ENCODE measurements around the gene GOLGA6L7.
"Not testable (repeated sequence)": the region's sequence is repeated elsewhere in the genome, so short reads cannot be mapped to it uniquely, and the experiment has no call there.

GOLGA6L7 gene

DNA sequence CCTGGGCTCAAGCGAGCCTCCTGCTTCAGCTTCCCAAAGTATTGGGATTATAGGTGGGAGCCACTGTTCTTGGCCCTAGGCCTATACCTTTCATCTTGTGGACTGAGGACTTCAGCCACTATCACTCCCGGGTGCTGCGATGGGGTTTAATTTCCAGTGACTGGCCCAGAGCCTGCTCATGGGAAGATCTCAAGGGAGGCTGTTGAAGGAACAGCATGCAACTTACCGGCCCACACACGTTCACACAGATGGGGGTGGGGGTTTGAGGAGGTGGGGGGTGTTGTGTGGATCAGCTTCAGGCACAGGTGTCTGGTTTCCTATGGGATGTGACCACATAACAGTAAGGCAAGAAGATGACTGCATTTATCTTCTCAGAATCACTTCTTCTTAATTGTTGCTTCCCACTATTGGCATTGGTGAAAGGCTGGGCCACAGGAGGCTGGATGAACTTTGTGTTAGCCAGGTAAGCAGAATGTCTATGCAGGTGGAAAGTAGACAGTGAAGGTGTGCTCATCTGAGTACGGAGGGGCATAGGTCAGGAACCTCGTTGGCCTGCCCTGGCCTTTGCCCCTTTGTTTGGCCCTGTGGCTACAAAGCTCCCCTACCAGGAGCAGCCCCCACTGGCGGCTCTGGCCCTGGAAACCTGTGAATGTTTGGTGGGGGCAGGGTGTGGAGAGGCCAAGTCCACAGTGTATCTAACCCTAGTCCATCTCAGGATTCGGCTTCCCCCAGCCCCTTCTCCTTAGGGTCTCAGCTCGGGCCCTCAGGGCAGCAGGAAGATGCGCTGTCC lies 35.9 kb upstream of the GOLGA6L7 start:
- DNase-seq (ENCODE audit: low read depth, low spot score): no peak

DNA sequence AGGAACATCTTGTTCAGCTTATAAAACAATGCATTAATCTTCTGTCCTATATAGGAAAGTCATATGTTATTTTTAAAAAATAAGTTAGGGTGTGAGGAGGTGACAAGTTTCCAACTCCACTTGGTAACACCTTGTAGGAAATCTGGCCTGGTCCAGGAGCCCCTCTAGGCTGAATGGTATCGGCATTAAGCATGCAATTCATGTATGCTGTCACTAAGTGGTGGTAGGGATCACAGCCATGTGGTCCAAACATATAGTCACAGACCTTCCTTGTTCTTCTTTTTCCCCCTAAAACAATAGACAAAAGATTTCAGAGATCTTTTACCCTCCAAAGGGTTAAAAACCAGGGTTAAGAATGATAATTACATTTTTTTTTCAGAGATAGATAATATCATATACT lies 33.2 kb upstream of the GOLGA6L7 start:
- no peak for DNase-seq (ENCODE audit: low read depth, low spot score)

DNA sequence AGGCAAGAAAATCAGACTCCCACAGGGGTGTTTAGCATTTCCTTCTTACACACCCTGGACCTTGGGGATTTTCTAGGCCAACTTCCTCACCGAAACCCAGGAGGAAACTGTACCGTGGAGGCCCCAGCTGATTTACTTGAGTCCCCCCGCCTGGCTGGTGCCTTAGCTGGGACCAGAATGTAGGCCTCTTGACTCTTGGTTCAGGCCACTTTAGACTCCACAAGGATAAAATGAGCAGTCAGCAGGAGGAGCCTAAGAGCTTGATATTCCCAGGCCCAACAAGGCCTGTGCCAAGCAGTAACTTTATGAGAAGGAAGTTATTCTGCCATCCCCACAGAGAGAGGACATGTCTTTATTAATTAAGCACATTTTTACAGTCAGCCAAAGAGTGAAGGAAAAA lies 32.7 kb upstream of the GOLGA6L7 start:
- no peak for DNase-seq (ENCODE audit: low read depth, low spot score)

DNA sequence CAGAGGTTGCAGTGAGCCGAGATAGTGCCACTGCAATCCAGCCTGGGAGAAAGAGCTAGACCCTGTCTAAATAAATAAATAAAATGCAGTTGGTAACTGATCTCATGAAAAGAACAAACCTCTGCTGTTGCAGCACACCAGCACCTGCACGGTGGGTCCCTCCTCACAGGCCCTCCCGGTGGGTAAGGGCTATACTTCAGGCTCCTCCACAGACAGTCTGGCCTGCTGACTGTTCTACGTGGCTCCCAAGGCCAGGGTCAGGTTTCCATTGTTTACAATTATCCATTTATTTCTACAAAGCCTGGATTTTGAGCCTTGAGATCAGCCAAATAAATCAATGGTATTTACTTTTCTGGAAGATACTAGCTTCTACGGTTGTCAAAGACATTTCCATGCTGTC lies 32.2 kb upstream of the GOLGA6L7 start:
- DNase-seq (ENCODE audit: low read depth, low spot score): no peak

DNA sequence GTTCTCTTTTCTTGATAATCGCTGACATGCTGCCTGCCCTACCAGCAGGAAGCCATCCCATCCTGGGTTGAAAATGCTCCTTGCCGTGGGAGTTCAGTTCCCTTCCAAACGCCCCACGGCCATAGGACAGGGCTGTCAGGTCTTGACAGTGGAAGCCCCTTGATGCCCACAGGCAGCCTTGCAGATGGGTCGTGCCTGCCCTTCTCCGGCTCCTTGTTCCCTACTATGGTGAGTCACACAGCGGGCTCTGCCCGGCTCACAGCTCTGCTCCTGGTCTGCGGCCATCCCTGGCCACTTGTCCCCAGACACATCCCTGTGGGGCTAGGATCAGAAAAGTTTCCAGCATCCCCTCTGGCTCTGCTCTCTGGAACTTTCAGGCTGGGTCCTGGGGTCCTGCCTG lies 31.1 kb upstream of the GOLGA6L7 start:
- no peak for DNase-seq (ENCODE audit: low read depth, low spot score)

DNA sequence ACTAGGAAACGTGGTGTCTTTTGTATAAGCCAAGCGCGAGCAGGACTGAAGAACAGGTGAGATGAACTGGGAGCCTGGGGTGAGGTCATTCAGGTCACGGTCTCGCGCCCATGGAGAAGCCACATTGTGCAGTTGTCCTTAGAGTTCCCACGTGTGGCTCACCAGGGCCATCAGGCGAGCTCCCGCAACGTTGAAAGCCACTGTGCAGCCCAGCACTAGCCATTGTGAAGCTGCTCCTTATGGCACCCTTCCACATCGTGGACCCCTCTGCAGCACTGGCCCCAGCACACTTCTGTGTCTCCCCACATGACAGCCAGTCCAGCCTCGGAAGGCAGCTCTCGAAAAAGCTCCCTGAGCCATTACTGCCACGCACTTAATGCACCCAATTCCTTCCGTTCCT lies 29.8 kb upstream of the GOLGA6L7 start:
- DNase-seq (ENCODE audit: low read depth, low spot score): no peak

DNA sequence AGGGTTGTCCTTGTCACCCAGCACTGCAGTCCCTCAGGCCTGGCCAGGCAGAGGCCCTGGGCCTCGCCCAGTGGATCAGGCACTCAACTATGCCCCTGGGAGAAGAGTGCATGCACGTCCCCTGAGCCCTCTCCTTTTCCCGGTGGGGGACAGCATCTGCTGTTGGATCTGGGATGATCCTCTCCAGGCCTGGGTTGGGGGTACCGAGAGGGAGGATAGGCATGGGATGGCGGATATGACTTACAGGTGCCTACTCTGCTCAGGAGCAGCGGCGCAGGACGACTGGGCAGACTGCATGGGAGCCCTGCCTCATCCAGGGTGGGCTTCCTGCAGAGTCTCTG lies 28.4 kb upstream of the GOLGA6L7 start:
- DNase-seq (ENCODE audit: low read depth, low spot score): no peak

DNA sequence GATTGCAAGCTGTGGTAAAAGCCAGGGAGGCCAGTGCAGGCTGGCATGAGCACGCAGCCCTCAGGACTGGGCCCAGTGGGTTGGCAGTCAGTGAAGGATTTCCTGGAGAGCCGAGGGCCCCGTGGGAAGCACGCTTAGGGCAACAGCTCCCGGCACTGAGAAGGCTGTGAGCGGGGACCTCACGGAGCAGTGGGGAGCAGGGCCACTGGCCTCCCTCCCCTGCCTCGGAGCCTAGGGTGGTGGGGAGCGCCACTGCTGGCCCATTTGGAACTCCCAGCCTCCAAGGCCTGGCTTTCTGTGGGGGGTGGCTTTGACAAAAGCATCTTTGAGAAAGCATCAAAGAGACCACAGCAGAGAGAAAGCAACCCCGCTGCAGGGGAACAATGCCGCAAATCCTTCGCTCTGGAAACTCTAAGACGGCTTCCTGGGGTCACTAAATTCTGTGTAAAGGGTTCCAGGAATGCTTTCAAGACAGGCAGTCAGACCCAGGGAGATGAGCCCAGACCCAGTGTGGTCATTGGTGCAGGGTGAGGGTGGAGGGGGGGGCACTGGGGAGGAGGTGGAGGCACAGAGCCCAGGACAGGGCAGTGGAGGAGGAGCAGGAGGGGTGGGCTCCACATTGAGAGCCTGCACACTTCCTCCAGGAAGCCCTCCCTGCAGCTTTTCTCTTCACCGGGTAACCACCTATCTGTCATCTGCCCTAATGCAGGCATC lies 27.8 kb upstream of the GOLGA6L7 start:
- no peak for DNase-seq (ENCODE audit: low read depth, low spot score)

DNA sequence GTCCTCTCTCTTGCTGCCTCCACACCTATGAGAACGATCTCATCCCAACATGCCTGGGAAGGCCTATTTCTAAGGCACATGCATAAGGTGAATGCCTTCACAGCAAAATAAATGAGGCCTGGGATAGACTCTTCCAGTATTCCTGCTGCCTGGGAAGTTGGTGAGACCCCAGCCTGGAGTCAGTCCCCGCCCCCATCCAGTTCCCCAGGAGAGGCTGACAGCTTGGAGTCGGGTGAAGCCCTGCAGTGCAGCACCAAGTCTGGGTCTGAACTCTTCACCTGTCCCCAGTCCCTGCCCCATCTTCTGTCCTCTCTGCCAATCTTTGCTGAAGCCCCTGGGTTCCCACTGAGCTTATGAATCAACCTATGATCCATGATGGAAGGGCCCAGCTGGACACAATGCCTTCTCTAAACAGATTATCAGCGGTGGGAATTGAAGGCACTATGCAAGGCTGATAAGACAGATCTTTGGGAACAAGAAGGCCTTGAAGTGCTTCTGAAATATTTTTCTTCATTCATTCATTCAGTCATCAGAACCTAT lies 27.1 kb upstream of the GOLGA6L7 start:
- no peak for DNase-seq (ENCODE audit: low read depth, low spot score)

DNA sequence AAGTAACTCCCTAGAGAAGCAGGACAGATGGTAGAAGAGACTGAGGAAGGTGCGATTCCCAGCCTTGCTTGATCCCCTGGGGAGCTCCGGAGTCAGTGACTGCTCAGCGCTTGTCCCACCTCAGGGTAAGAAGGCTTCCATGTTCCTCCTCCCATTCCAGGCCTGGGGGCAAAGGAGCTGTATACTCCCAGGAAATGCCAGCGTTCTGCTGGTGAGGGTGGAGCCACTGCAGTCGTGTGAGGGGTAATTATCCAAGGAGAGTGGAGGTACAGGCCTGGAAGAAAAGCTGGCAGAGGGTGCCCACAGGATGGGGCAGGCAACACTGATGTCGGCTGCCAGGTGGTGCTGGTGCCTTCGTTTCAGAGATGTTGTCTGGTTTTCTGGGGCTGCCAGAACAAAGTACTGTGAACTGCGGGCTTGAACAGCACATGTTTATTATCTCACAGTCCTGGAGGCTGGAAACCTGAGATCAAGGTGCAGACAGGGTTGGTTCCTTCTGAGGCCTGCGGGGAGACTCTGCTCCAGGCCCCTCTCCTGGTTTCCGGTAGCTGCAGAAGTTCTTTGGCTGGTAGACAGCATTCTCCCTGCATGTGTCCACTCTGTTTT lies 25.2 kb upstream of the GOLGA6L7 start:
- no peak for DNase-seq (ENCODE audit: low read depth, low spot score)

DNA sequence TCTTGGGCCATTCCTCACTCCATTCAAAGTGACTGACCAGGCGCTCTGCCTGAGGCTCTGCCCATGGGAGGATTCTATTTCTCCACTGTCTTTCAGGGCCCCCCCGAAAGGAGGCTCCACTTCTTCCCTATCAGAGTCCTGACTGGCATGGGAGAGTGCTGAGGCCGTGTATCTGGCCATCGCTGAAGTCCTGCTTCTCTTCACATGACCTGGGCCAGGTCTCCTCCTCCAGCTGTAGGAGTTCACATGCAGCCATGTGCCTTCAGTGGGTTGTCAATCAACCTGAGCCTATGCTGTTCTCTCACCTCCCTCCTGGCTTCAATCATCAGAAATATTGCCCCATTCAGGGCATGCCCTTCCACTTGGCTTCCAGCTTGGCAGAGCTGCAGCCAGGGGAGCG lies 24.6 kb upstream of the GOLGA6L7 start:
- no peak for DNase-seq (ENCODE audit: low read depth, low spot score)

DNA sequence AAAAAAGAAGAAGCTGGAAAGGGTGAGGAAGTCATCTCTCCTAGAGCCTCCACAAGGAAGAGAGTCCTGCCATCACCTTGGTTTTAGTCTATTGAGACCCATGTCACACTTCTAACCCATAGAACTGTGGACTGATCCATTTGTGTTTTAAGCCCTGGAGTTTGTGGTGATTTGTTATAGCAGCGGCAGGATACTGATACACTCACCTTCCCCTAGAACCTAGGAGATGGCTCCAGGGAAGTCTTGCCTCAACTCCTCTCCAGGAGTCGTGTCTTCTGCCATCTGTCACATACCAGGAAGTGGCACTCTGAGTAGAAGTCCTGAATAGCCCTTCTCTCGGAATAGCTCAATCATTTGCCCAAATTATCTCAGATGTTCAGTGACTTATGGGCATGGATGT lies 22.7 kb upstream of the GOLGA6L7 start:
- no peak for DNase-seq (ENCODE audit: low read depth, low spot score)

DNA sequence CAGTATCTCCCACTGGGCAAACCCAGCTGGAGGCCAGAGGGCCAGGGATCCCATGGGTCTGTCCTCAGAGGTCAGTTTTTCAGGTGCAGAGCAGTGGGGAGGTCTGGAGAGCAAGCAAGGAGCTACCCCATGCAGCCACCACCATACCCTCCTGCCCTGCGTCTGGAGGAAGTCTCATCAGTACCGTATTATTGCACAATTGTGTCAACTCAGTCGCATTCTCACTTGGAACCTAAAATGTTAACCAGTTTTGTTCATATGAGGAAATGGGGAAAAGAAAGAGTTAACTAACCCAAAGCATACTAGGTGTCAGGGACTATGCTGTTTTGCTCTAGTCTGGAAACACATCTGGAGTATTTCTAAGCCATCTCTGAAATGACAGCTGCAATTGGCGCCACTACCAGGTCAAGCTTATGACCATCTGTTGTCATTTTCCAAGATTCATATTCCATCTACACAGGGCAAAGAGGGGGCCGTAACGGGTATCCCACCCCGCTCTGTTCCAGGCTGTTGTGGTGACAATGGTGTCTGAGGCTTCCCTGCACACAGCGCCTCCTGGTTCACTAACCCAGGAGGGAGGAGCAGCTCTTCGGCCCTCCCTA lies 20.4 kb upstream of the GOLGA6L7 start:
- no peak for DNase-seq (ENCODE audit: low read depth, low spot score)

DNA sequence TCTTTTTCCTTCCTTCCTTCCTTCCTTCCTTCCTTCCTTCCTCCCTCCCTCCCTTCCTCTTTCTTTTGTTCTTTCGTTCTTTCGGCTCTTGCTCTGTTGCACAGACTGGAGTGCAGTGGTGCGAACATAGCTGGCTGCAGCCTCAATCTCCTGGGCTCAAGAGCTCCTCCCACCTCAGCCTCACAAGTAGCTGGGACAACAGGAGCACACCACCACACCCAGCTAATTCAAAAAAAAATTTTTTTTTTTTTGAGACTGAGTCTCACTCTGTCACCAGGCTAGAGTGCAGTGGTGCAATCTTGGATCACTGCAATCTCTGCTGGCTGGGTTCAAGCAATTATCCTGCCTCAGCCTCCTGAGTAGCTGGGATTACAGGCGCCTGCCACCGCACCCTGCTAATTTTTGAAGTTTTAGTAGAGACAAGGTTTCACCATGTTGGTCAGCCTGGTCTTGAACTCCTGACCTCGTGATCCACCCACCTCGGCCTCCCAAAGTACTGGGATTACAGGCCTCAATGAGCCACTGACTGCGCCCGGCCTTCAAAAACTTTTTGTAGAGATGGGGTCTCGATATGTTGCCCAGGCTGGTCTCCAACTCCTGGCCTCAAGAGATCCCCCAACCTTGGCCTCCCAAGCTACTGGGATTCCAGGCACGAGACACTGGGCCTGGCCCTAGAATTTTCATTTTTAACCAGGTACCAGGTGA lies 13.3 kb upstream of the GOLGA6L7 start:
- DNase-seq (ENCODE audit: low read depth, low spot score): not testable (repeated sequence)

DNA sequence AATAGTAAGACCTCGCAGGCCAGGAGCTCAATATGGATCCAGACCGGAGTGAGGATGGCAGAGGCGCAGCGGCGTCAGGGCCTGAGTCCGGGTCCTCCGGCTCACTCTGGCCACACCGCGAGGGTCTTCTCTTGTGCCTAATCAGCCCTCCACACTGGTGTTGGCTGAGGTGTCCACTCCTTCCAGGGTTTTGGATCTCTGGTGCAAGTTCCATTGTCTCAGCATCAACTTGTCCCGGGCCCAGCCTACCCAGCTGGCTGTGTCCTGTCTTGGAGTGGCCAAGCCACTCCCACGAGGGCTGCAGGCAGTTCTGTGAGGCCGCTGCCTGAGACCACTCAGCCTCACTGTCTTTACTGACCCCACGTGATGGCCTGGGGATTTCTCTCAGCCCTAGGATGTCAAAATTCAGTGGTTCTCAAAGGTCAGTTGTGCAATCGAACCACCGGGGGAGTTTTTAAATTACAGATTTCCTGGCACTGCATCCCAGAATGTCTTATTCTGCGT lies 12.6 kb upstream of the GOLGA6L7 start:
- DNase-seq (ENCODE audit: low read depth, low spot score): no peak

DNA sequence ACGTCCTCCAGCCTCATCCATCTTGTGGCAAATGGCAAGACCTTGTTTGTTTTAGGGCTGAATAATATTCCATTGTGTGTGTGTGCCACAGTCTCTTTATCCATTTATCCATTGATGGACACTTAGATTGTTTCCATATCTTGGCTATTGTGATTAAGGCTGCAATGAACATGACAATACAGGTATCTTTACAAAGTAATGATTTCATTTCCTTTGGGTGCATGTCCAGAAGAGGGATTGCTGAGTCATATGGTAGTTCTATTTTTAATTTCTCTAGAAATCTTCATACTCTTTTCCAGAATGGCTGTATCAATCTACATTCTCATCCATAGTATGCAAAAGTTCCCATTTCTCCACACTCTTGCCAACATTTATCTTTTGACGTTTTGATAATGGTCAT lies 6.1 kb upstream of the GOLGA6L7 start:
- not testable (repeated sequence) for DNase-seq (ENCODE audit: low read depth, low spot score)

DNA sequence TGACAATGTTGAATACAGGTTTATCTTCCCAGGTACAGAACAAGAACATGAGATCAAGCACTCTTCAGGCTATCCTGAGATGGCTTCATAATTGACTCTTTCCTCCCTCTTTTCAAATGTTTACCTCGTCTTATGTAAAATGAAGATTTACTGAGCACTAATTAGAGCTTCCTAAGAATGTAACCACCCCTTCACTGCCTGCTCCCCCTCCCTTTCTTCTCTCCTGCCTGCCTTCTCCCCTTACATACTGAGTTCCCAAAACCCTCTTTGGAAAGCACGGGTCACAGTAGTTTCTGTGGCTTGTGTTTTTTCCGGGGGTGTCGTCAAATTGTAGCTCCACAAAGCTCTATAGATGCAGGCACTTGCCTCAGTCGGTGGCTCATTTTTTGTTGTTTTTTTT lies 5.2 kb upstream of the GOLGA6L7 start:
- not testable (repeated sequence) for DNase-seq (ENCODE audit: low read depth, low spot score)

DNA sequence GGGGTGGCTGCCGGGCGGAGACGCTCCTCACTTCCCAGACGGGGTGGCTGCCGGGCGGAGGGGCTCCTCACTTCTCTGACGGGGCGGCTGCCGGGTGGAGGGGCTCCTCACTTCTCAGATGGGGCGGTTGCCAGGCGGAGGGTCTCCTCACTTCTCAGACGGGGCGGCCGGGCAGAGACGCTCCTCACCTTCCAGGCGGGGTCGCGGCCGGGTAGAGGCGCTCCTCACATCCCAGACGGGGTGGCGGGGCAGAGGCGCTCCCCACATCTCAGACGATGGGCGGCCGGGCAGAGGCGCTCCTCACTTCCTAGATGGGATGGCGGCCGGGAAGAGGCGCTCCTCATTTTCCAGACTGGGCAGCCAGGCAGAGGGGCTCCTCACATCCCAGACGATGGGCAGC lies 1.3 kb upstream of the GOLGA6L7 start:
- DNase-seq (ENCODE audit: low read depth, low spot score): not testable (repeated sequence)

DNA sequence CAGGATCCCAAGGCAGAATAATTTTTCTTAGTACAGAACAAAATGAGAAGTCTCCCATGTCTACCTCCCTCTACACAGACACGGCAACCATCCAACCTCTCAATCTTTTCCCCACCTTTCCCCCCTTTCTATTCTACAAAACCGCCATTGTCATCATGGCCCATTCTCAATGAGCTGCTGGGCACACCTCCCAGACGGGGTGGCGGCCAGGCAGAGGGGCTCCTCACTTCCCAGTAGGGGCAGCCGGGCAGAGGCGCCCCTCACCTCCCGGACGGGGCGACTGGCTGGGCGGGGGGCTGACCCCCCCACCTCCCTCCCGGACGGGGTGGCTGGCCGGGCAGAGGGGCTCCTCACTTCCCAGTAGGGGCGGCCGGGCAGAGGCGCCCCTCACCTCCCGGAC lies 827 bp upstream of the GOLGA6L7 start:
- not testable (repeated sequence) for DNase-seq (ENCODE audit: low read depth, low spot score)

DNA sequence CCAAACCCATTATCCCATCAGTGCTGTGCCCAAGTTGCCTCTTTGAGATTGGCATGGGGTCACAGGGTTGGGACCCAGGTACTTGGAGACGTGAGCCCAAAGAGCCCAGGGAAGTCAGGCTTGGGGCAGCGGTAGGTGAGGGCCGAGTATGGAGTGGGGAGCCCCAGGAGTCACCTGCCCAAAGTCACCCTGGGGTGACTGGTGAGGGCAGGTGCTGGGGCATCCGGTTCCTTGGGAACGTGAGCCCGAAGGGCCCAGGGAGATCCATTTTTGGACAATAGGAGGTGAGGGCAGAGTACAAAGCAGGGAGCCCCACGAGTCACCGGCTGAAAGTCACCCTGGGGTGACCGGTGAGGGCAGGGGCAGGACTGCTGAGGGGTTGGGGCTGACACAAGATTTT lies 485 bp downstream of the GOLGA6L7 start:
- not testable (repeated sequence) for DNase-seq (ENCODE audit: low read depth, low spot score)

DNA sequence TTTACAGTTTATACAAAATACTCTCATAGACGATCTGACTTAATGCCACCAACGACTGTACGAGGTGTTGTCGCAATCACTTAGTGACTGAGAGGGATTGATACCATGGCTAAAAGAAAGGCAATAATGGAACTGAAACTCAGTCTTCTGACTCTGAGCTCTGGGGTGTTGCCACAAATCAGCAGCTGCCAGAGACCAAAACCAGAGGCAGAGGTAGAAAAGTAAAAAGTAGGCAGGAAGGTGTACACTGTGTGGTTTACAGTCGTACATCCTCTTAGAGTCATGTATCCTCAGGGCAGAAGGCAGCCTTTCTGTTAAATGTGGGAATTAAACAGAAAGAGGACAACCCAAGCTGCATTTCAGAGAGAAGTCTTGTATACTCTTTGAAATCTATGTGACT lies 1.2 kb downstream of the GOLGA6L7 start:
- DNase-seq (ENCODE audit: low read depth, low spot score): not testable (repeated sequence)
